Panc1 (cell line): ENCODE measurements around the gene LRRIQ1.

Experiments used
- POLR2AphosphoS5 ChIP-seq: IDR thresholded peaks from 2 replicates; pipeline ENCODE4 v1.6.1; 2012; ENCODE audit warnings: mild to moderate bottlenecking, low read depth, low read length, moderate library complexity
- SIN3A ChIP-seq: IDR thresholded peaks from 2 replicates; pipeline ENCODE4 v1.6.1; 2012; ENCODE audit warnings: low read depth, mild to moderate bottlenecking, low read length, moderate library complexity, borderline replicate concordance; ENCODE audit not compliant: insufficient read depth
- TF ChIP-seq, protein P1 (sequence below): fragments of 450-650 bp; IDR thresholded peaks from 2 replicates; pipeline ENCODE4 v1.5.1; 2017; ENCODE audit warnings: mild to moderate bottlenecking
- TF ChIP-seq, protein P2 (sequence below), 2 experiments: IDR thresholded peaks; 2 replicates each; pipeline ENCODE4 v1.6.1; 2011 to 2012; ENCODE audit warnings: low read depth in 2 of 2, control low read depth in 1 of 2, low read length in 1 of 2, mild to moderate bottlenecking in 1 of 2, moderate library complexity in 1 of 2; ENCODE audit not compliant: insufficient read depth in 1 of 2

DNA sequence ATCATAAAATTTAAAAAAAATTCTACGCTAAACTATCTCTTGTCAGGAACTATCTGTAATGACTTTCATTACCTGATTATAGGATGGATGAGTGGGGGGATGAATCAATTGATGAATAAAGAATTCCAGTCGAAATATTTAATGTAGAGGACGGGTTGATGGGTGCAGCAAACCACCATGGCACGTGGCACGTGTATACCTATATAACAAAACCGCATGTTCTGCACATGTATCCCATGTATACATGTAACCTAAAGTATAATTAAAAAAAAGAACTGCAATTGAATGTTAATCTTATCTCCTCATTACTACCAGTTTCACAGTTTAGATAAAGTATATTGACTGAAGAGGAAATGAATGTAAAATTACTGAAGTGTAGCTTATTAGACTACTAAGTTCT lies 23.4 kb downstream of the LRRIQ1 start:
- TF ChIP-seq, protein P1, sequence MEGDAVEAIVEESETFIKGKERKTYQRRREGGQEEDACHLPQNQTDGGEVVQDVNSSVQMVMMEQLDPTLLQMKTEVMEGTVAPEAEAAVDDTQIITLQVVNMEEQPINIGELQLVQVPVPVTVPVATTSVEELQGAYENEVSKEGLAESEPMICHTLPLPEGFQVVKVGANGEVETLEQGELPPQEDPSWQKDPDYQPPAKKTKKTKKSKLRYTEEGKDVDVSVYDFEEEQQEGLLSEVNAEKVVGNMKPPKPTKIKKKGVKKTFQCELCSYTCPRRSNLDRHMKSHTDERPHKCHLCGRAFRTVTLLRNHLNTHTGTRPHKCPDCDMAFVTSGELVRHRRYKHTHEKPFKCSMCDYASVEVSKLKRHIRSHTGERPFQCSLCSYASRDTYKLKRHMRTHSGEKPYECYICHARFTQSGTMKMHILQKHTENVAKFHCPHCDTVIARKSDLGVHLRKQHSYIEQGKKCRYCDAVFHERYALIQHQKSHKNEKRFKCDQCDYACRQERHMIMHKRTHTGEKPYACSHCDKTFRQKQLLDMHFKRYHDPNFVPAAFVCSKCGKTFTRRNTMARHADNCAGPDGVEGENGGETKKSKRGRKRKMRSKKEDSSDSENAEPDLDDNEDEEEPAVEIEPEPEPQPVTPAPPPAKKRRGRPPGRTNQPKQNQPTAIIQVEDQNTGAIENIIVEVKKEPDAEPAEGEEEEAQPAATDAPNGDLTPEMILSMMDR: no peak
- TF ChIP-seq, protein P2, sequence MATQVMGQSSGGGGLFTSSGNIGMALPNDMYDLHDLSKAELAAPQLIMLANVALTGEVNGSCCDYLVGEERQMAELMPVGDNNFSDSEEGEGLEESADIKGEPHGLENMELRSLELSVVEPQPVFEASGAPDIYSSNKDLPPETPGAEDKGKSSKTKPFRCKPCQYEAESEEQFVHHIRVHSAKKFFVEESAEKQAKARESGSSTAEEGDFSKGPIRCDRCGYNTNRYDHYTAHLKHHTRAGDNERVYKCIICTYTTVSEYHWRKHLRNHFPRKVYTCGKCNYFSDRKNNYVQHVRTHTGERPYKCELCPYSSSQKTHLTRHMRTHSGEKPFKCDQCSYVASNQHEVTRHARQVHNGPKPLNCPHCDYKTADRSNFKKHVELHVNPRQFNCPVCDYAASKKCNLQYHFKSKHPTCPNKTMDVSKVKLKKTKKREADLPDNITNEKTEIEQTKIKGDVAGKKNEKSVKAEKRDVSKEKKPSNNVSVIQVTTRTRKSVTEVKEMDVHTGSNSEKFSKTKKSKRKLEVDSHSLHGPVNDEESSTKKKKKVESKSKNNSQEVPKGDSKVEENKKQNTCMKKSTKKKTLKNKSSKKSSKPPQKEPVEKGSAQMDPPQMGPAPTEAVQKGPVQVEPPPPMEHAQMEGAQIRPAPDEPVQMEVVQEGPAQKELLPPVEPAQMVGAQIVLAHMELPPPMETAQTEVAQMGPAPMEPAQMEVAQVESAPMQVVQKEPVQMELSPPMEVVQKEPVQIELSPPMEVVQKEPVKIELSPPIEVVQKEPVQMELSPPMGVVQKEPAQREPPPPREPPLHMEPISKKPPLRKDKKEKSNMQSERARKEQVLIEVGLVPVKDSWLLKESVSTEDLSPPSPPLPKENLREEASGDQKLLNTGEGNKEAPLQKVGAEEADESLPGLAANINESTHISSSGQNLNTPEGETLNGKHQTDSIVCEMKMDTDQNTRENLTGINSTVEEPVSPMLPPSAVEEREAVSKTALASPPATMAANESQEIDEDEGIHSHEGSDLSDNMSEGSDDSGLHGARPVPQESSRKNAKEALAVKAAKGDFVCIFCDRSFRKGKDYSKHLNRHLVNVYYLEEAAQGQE (IDR thresholded peaks at IDR 0.05; ENCODE audit: insufficient read depth in 1 of 2, low read depth in 2 of 2, low read length in 1 of 2): no peak
- TF ChIP-seq POLR2AphosphoS5 (no peak), SIN3A (no peak)
